ENCODE results near the gene ITIH5. TPM values are rescaled to one million over a fixed set of nuclear protein-coding genes. Genes with fewer than 3 reads are reported as not detected.

The ITIH5 gene
- total and polyA plus RNA-seq, 2 of the 13 experiments (the other 11 are each of a cell fraction or from before 2014, with no cell fraction given), result 4.7 to 8.9 TPM

- no peak overlapping the region for H3K4me2 ChIP-seq (ENCODE audit: low read depth, low read length)
- BruUV-seq (replicated peaks), result no TSS peak
- intact Hi-C loops (cut with micrococcal nuclease; ENCODE audit: unreplicated experiment) (no loop called here), in situ Hi-C loops (cut with HindIII; ENCODE audit: extremely low pct_ligation_motif_present, low pct_unique_long_range_greater_than_20kb) (no loop called here)
- no peaks in the 10 kb centered on the region for H4K20me1 ChIP-seq (ENCODE audit: insufficient read depth, low read length)
- no peaks in the 10 kb centered on the region for H3K36me3 ChIP-seq (replicated peaks in 1 of 2; ENCODE audit: control insufficient read depth in 1 of 2, insufficient read depth in 2 of 2, low read length in 2 of 2)
- no peak for TF ChIP-seq KAT2B (IDR thresholded peaks at IDR 0.05; ENCODE audit: borderline replicate concordance, low read depth, low read length)
- no peak overlapping the region for H3K27ac ChIP-seq (ENCODE audit: extremely low read length, insufficient read depth, low read length)
- DNase-seq (ENCODE audit: low spot score) (no peak), FAIRE-seq (no peak), ATAC-seq (no peak)
- no peak overlapping the region for H2AFZ ChIP-seq (ENCODE audit: low read length)
- ChIA-PET CTCF (ENCODE audit: low intra/inter-chr PET ratio, low total read pairs) (no interaction called here), POLR2A (no interaction called here)
- H3K4me3 ChIP-seq (replicated peaks in 1 of 3; ENCODE audit: insufficient read depth in 1 of 3, low read depth in 2 of 3, low read length in 3 of 3), result no peak overlapping the region
- no peaks in the 10 kb centered on the region for H3K9me3 ChIP-seq (ENCODE audit: low read length)
- H3K9ac ChIP-seq (ENCODE audit: insufficient read depth, low read depth, low read length), result no peak overlapping the region
- H3K27me3 ChIP-seq (ENCODE audit: control insufficient read depth in 1 of 2, insufficient read depth in 2 of 2, low read length in 2 of 2), result no peaks in the 10 kb centered on the region
- H3K4me1 ChIP-seq (ENCODE audit: insufficient read depth, low read length), result peaks cover 7% of the 10 kb centered on the region; the same call in 1 of the 2 replicates
- WGBS (ENCODE audit: low lambda C conversion rate), result 89% methylated on average over 7 of the region's 7 CpGs
- H3K79me2 ChIP-seq (ENCODE audit: insufficient read depth, low read length), result no peaks in the 10 kb centered on the region
Measured at GRCh38 chr10:7651853-7652470, 14.8 kb downstream of the ITIH5 start.

- no peak overlapping the region for H3K4me2 ChIP-seq (ENCODE audit: low read depth, low read length)
- WGBS (ENCODE audit: low lambda C conversion rate), result 84% methylated on average over 6 of the region's 6 CpGs
- in situ Hi-C loops (cut with HindIII; ENCODE audit: extremely low pct_ligation_motif_present, low pct_unique_long_range_greater_than_20kb) (no loop called here), intact Hi-C loops (cut with micrococcal nuclease; ENCODE audit: unreplicated experiment) (no loop called here)
- H3K4me3 ChIP-seq (replicated peaks in 1 of 3; ENCODE audit: insufficient read depth in 1 of 3, low read depth in 2 of 3, low read length in 3 of 3), result no peak overlapping the region
- ChIA-PET POLR2A (no interaction called here), CTCF (ENCODE audit: low intra/inter-chr PET ratio, low total read pairs) (no interaction called here)
- H3K36me3 ChIP-seq (replicated peaks in 1 of 2; ENCODE audit: control insufficient read depth in 1 of 2, insufficient read depth in 2 of 2, low read length in 2 of 2), result no peaks in the 10 kb centered on the region
- H3K27ac ChIP-seq (ENCODE audit: extremely low read length, insufficient read depth, low read length), result no peak overlapping the region
- H3K4me1 ChIP-seq (ENCODE audit: insufficient read depth, low read length), result peaks cover 7% of the 10 kb centered on the region; the same call in 1 of the 2 replicates
- DNase-seq (ENCODE audit: low spot score) (no peak), FAIRE-seq (no peak), ATAC-seq (no peak)
- TF ChIP-seq ZNF614 (CRISPR knock-in tag; IDR thresholded peaks at IDR 0.05; ENCODE audit: borderline replicate concordance) (no peak), BRD4 (CRISPR knock-in tag; IDR thresholded peaks at IDR 0.05) (no peak), CREB1 (IDR thresholded peaks at IDR 0.05) (no peak), CREB1 (CRISPR knock-in tag; IDR thresholded peaks at IDR 0.05) (no peak), MEIS1 (CRISPR knock-in tag; IDR thresholded peaks at IDR 0.05; ENCODE audit: borderline replicate concordance) (no peak)
- no peaks in the 10 kb centered on the region for H3K9me3 ChIP-seq (ENCODE audit: low read length)
- no peaks in the 10 kb centered on the region for H3K79me2 ChIP-seq (ENCODE audit: insufficient read depth, low read length)
- no peaks in the 10 kb centered on the region for H3K27me3 ChIP-seq (ENCODE audit: control insufficient read depth in 1 of 2, insufficient read depth in 2 of 2, low read length in 2 of 2)
- H3K9ac ChIP-seq (ENCODE audit: insufficient read depth, low read depth, low read length), result no peak overlapping the region
- H2AFZ ChIP-seq (ENCODE audit: low read length), result no peak overlapping the region
- no TSS peak for BruUV-seq (replicated peaks)
- H4K20me1 ChIP-seq (ENCODE audit: insufficient read depth, low read length), result no peaks in the 10 kb centered on the region
Measured at GRCh38 chr10:7649673-7650300, 17.0 kb downstream of the ITIH5 start.
